Ishikawa (cell line): Measurements from ENCODE around the gene ZNF506.

ENCODE experiments used
- CEBPB ChIP-seq: IDR thresholded peaks from 2 replicates; pipeline ENCODE4 v1.6.1; 2012
- EGR1 ChIP-seq: IDR thresholded peaks from 2 replicates; pipeline ENCODE4 v1.6.1; 2012
- EP300 ChIP-seq: IDR thresholded peaks from 2 replicates; pipeline ENCODE4 v1.6.1; 2012; ENCODE audit warnings: borderline replicate concordance
- FOXM1 ChIP-seq: IDR thresholded peaks from 2 replicates; pipeline ENCODE4 v1.6.1; 2012; ENCODE audit warnings: low read depth, borderline replicate concordance
- MAX ChIP-seq: IDR thresholded peaks from 2 replicates; pipeline ENCODE4 v1.6.1; 2012
- NFIC ChIP-seq: IDR thresholded peaks from 2 replicates; pipeline ENCODE4 v1.6.1; 2012
- RAD21 ChIP-seq: IDR thresholded peaks from 2 replicates; pipeline ENCODE4 v1.6.1; 2012; ENCODE audit warnings: low read depth
- REST ChIP-seq: IDR thresholded peaks from 2 replicates; pipeline ENCODE4 v1.6.1; 2012; ENCODE audit warnings: low read depth, mild to moderate bottlenecking
- TAF1 ChIP-seq: IDR thresholded peaks from 2 replicates; pipeline ENCODE4 v1.6.1; 2012; ENCODE audit warnings: low read depth, mild to moderate bottlenecking
- TCF12 ChIP-seq: IDR thresholded peaks from 2 replicates; pipeline ENCODE4 v1.6.1; 2012; ENCODE audit warnings: low read depth
- YY1 ChIP-seq: IDR thresholded peaks from 2 replicates; pipeline ENCODE4 v1.6.1; 2012; ENCODE audit warnings: low read depth
- TF ChIP-seq, protein P1 (sequence below): IDR thresholded peaks from 2 replicates; pipeline ENCODE4 v1.6.1; 2012

DNA sequence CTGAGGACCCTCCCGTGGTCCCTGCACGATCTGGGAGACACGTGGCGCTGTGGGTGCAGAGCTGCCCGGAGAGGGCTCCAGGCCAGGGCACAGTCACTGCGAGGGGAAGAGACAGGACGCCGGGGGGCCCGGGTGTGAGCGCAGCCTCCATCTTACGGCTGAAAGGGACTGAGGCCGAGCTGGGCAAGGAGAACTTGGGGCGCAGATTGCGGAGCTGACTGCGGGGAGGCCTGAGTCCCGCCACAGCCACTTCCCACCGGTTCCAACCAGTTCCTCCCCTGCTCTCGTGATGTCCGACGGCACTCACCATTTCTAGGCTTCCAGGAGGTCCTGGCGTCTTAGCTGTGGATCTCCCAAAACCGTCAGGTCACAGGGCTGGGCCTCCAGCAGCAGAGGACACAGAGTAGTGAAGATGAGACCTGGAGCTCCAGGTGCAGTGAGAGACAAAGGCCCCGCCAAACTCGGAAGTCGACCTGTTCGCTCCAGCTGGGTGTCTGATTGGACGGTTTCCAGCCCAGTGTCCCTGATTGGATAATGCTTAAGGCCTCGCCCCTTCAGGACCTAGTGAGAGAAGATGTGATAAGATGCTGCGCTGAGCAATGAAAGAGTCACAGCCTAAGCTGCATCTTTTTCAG, 39.3 kb upstream of the ZNF506 start:
- TF ChIP-seq FOXM1, result no peak
- TF ChIP-seq EGR1, result no peak
- TF ChIP-seq TAF1, result no peak
- no peak for TF ChIP-seq REST
- no peak for TF ChIP-seq MAX
- TF ChIP-seq YY1, result no peak
- no peak for TF ChIP-seq EP300
- no peak for TF ChIP-seq RAD21
- TF ChIP-seq NFIC, result no peak
- TF ChIP-seq, protein P1, sequence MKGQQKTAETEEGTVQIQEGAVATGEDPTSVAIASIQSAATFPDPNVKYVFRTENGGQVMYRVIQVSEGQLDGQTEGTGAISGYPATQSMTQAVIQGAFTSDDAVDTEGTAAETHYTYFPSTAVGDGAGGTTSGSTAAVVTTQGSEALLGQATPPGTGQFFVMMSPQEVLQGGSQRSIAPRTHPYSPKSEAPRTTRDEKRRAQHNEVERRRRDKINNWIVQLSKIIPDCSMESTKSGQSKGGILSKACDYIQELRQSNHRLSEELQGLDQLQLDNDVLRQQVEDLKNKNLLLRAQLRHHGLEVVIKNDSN, result no peak
- no peak for TF ChIP-seq TCF12
- no peak for TF ChIP-seq CEBPB
